A549 (cell line): Measurements from ENCODE around the gene RBM10.
"Not testable (repeated sequence)": the region's sequence is repeated elsewhere in the genome, so short reads cannot be mapped to it uniquely, and the experiment has no call there.

Experiments
- BHLHE40 ChIP-seq: IDR thresholded peaks from 2 replicates; pipeline ENCODE4 v1.6.1; 2012; ENCODE audit warnings: low read depth, low read length, inconsistent platforms
- E2F6 ChIP-seq: IDR thresholded peaks from 2 replicates; pipeline ENCODE4 v1.6.1; 2012; ENCODE audit warnings: low read depth, borderline replicate concordance
- ELK1 ChIP-seq: fragments of 150-350 bp; IDR thresholded peaks from 2 replicates; pipeline ENCODE4 v1.6.1; 2014; ENCODE audit warnings: low read depth, mild to moderate bottlenecking, low read length
- EP300 ChIP-seq, 2 experiments: fragments of >200 bp; sonication (Bioruptor Twin); formaldehyde crosslinking; IDR thresholded peaks; 2 replicates in 1 of 2; 3 replicates in 1 of 2; pipeline ENCODE4 v1.6.1; 2016 to 2017
- ESRRA ChIP-seq: fragments of 150-350 bp; IDR thresholded peaks from 2 replicates; pipeline ENCODE4 v1.6.1; 2014; ENCODE audit warnings: mild to moderate bottlenecking, low read length, borderline replicate concordance
- GATA3 ChIP-seq: IDR thresholded peaks from 2 replicates; pipeline ENCODE4 v1.6.1; 2012; ENCODE audit warnings: borderline replicate concordance
- HDAC2 ChIP-seq: fragments of 200-600 bp; sonication (generic); IDR thresholded peaks from 2 replicates; pipeline ENCODE4 v1.6.1; 2016
- KDM5A ChIP-seq: fragments of 200-600 bp; sonication (generic); IDR thresholded peaks from 2 replicates; pipeline ENCODE4 v1.6.1; 2016; ENCODE audit warnings: antibody characterized with exemption, mild to moderate bottlenecking
- MAFK ChIP-seq: fragments of 450-650 bp; IDR thresholded peaks from 2 replicates; pipeline ENCODE4 v1.6.1; 2014; ENCODE audit not compliant: partially characterized antibody
- PBX3 ChIP-seq: IDR thresholded peaks from 2 replicates; pipeline ENCODE4 v1.6.1; 2012
- POLR2A ChIP-seq: IDR thresholded peaks from 2 replicates; pipeline ENCODE4 v1.6.1; 2012; ENCODE audit warnings: mild to moderate bottlenecking, low read length
- RAD21 ChIP-seq, 2 experiments: fragments of >200 bp in 1 of 2; sonication (Bioruptor Twin) in 1 of 2; formaldehyde crosslinking in 1 of 2; IDR thresholded peaks in 1 of 2; conservative IDR thresholded peaks in 1 of 2; 2 replicates in 1 of 2; 3 replicates in 1 of 2; pipeline ENCODE4 v1.6.1; 2012 to 2018; ENCODE audit warnings: inconsistent platforms in 1 of 2
- RNF2 ChIP-seq: fragments of 200-600 bp; sonication (generic); IDR thresholded peaks from 2 replicates; pipeline ENCODE4 v1.6.1; 2016; ENCODE audit warnings: low read depth, mild to moderate bottlenecking, antibody characterized with exemption, moderate library complexity, borderline replicate concordance
- TF ChIP-seq, protein P1 (sequence below): fragments of >200 bp; sonication (Bioruptor Twin); formaldehyde crosslinking; IDR thresholded peaks from 3 replicates; pipeline ENCODE4 v1.5.1; 2016

- TF ChIP-seq POLR2A; ELK1; HDAC2; PBX3; RAD21 (conservative IDR thresholded peaks at IDR 0.05 in 1 of 2, IDR thresholded peaks at IDR 0.05 in 1 of 2); GATA3; E2F6; RNF2; KDM5A; MAFK; BHLHE40; EP300 (IDR thresholded peaks at IDR 0.05); ESRRA: not testable (repeated sequence)
- TF ChIP-seq, protein P1, sequence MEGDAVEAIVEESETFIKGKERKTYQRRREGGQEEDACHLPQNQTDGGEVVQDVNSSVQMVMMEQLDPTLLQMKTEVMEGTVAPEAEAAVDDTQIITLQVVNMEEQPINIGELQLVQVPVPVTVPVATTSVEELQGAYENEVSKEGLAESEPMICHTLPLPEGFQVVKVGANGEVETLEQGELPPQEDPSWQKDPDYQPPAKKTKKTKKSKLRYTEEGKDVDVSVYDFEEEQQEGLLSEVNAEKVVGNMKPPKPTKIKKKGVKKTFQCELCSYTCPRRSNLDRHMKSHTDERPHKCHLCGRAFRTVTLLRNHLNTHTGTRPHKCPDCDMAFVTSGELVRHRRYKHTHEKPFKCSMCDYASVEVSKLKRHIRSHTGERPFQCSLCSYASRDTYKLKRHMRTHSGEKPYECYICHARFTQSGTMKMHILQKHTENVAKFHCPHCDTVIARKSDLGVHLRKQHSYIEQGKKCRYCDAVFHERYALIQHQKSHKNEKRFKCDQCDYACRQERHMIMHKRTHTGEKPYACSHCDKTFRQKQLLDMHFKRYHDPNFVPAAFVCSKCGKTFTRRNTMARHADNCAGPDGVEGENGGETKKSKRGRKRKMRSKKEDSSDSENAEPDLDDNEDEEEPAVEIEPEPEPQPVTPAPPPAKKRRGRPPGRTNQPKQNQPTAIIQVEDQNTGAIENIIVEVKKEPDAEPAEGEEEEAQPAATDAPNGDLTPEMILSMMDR = not testable (repeated sequence)
Observed at GRCh38 chrX:47110936-47111615, 33.9 kb upstream of the RBM10 start.
